GM20000 (cell line): Measurements from ENCODE around the gene CEP164.

Source experiments
- DNase-seq: peaks from one replicate; pipeline ENCODE4 v3.0.0; 2012; ENCODE audit warnings: low spot score
- TF ChIP-seq, protein P1 (sequence below): IDR thresholded peaks from 2 replicates; pipeline ENCODE4 v1.5.1; 2012; ENCODE audit warnings: mild to moderate bottlenecking, control low read depth; ENCODE audit errors: extremely low read depth, missing control alignments

CEP164 gene

DNA sequence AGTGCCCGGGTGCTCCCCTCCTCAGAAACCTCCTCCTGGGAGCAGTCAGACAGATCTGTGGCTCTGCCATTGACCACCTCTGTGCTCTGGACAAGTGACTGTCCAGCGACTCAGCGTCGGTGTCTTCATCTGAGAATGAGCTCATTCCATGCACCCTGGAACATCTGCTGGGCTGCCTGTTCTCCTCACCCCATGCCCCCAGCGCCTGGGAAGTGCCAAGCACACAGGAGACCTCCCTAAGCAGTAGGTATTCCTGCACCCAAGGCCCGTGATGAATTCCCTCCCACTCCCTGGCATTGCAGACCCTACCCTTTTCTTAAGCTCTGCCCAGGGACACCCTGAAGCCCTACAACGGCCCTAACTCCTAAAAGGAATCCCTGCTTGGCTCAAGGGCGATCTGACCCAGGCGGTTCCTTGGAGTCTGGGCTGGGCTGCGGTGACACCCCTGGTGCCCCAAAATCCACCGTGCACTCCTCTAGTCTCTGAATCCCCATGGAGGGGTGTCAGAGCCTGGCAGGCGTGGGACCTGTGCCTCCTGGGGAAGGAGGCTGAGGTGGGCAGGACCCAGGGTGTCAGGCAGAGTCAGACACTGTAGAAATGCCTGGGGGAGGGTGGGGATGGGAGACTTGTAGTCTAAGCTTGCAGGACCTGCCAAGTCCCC, 92.0 kb downstream of the CEP164 start:
- TF ChIP-seq, protein P1, sequence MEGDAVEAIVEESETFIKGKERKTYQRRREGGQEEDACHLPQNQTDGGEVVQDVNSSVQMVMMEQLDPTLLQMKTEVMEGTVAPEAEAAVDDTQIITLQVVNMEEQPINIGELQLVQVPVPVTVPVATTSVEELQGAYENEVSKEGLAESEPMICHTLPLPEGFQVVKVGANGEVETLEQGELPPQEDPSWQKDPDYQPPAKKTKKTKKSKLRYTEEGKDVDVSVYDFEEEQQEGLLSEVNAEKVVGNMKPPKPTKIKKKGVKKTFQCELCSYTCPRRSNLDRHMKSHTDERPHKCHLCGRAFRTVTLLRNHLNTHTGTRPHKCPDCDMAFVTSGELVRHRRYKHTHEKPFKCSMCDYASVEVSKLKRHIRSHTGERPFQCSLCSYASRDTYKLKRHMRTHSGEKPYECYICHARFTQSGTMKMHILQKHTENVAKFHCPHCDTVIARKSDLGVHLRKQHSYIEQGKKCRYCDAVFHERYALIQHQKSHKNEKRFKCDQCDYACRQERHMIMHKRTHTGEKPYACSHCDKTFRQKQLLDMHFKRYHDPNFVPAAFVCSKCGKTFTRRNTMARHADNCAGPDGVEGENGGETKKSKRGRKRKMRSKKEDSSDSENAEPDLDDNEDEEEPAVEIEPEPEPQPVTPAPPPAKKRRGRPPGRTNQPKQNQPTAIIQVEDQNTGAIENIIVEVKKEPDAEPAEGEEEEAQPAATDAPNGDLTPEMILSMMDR: no peak
- no peak for DNase-seq

DNA sequence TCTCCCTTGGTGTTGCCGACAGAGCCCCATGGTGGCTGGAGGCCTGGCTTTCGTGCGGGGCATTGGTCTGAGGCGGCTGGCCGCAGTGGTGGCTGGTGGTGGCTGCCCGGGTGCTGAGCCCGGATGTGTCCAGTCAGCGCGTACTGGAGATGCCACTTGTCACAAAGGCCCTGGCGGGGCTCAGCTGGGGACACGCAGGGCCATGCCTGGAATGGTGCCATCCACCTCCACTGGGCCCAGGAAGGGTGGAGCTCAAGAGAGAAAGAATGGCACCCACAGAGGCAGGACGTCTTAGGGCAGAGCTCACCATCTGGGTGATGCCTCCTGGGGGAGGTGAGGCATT, 92.5 kb downstream of the CEP164 start:
- TF ChIP-seq, protein P1: no peak
- no peak for DNase-seq

DNA sequence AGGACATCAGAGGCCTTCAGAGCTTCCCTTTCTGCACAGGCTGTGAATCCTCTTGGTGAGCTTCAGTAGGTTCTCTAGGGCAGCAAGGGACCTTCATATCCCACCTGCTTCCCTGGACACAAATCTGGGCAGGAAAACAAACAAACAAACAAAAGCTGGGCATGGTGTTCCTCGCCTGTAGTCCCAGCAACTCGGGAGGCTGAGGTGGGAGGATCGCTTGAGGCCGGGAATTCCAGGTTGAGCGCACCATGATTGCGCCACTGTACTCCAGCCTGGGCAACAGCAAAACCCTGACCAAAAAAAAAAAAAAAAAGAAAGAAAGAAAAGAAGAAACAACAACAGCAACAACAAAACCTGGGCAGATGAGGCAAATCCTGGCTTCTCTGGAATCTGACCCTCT, 92.9 kb downstream of the CEP164 start:
- TF ChIP-seq, protein P1: no peak
- no peak for DNase-seq

DNA sequence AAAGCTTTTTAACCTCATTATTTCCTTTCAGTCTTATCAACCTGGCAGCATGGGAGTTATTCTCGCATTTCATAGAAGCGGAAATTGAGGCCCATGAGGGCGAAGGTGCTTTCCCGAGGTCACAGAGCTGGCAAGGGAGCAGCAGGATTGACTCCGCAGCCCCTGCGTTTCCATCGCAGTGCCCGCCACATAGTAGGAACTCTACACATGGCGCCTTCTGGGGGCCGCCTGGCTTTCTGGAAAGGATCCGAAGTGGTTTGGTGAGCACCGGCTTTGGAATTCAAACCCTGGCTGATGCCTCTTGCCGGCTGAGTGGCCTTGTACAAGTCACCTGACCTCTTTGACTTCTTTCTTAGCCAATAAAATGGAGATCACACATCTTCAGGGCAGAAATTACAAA, 93.4 kb downstream of the CEP164 start:
- TF ChIP-seq, protein P1: no peak
- DNase-seq: no peak

DNA sequence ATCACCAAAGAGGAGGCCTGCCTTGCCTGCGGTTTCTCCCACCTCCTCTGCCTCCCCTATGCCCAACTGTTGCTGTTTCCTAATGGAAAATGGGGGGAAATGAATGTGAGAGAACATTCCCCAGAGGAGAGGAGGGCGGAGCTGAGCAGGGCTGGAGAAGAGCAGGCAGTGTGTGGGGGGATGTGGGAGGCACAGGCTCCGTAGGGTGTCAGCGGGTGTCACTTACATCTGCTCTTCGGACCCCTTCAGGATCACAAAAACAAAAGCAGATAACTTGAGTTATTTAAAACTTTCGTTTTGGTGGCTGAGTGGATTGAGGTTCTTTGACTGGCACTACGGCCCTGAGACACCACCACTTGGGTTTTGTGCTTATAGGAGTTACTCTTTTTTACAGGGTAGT, 93.8 kb downstream of the CEP164 start:
- TF ChIP-seq, protein P1: no peak
- no peak for DNase-seq

DNA sequence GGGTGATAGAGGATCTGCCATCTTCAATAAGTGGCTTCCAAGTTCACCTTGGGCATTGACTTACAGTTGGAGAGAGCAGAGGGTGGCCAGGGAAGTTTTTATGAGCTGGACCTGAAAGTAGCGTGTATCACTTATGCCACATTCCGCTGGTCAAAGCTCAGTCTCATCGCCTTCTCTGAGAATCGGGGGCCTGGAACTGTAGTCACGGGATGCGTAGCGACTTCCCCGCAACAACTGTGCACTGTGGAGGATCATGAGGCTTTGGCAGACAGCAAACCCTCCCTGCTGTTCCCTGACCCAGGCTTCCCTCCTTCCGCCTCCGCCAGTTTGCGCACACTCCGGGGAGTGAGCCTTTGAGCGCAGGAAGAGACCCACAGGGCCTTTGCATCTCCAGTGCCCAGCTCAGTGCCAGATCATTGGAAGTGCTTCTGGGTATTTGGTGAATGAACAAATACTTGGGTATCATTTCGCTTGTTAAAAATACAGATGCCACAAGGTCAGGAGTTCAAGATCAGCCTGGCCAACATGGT, 95.5 kb downstream of the CEP164 start:
- no peak for DNase-seq
- TF ChIP-seq, protein P1: no peak

DNA sequence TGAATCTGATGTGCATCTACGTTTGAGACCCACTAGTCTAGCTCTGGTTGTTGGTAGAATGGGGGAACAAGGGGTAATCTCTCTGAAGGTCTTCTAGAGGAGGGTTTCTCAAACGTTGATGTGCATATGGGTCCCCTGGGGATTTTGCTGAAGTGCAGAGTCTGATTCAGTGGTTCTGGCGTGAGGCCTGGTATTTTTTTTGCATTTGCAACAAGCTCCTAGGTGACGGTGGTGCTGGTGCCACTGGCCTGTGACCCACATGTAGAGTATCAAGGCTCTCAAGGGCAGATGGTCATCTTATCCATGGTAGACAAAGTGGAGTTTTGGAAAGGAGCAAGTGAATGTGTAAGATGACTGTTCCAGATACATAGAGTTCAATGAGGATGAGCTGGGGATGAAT, 97.1 kb downstream of the CEP164 start:
- no peak for DNase-seq
- TF ChIP-seq, protein P1: no peak
